GM21423 (cell line): Measurements from ENCODE around the gene SRRM1.
A peak's percentile ranks its signal among the peaks of the same experiment; 100 is the strongest.

Experiments
- ATAC-seq: cut with Tn5 transposase; IDR thresholded peaks from one replicate; pipeline ENCODE4 v1.9.1; 2021; ENCODE audit warnings: mild to moderate bottlenecking, moderate library complexity; ENCODE audit not compliant: unreplicated experiment

Gene SRRM1, protein sequence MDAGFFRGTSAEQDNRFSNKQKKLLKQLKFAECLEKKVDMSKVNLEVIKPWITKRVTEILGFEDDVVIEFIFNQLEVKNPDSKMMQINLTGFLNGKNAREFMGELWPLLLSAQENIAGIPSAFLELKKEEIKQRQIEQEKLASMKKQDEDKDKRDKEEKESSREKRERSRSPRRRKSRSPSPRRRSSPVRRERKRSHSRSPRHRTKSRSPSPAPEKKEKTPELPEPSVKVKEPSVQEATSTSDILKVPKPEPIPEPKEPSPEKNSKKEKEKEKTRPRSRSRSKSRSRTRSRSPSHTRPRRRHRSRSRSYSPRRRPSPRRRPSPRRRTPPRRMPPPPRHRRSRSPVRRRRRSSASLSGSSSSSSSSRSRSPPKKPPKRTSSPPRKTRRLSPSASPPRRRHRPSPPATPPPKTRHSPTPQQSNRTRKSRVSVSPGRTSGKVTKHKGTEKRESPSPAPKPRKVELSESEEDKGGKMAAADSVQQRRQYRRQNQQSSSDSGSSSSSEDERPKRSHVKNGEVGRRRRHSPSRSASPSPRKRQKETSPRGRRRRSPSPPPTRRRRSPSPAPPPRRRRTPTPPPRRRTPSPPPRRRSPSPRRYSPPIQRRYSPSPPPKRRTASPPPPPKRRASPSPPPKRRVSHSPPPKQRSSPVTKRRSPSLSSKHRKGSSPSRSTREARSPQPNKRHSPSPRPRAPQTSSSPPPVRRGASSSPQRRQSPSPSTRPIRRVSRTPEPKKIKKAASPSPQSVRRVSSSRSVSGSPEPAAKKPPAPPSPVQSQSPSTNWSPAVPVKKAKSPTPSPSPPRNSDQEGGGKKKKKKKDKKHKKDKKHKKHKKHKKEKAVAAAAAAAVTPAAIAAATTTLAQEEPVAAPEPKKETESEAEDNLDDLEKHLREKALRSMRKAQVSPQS

GRCh38 chr1:24642481-24643362, at the start of gene SRRM1:
Gene SRRM1 (plus strand): TSS chr1:24643302. CDS start chr1:24643327, 25 bp downstream.
- ATAC-seq = peak; percentile 90

GRCh38 chr1:24594328-24594598, 48.8 kb upstream of the SRRM1 start:
- ATAC-seq = no peak

DNA sequence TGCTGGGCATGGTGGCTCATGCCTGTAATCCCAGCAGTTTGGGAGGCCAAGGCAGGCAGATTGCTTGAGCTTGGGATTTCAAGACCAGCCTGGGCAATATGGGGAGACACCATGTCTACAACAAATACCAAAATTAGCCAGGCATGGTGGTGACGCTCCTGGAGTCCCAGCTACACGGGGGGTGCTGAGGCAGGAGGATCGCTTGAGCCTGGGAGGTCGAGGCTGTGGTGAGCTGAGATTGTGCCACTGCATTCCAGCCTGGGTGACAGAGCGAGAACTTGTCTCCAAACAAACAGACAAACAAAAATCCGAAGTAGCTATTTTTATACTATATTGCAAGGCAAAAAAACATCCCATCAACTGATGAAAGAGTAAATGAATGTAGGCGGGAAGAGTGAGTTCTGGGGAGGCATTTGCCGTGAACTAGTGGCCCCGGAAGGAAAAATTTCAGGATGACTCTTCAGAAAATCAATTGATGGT, 46.7 kb upstream of the SRRM1 start:
- no peak for ATAC-seq

GRCh38 chr1:24599265-24599664, 43.8 kb upstream of the SRRM1 start:
- no peak for ATAC-seq

GRCh38 chr1:24600551-24600950, 42.6 kb upstream of the SRRM1 start:
- ATAC-seq = no peak

DNA sequence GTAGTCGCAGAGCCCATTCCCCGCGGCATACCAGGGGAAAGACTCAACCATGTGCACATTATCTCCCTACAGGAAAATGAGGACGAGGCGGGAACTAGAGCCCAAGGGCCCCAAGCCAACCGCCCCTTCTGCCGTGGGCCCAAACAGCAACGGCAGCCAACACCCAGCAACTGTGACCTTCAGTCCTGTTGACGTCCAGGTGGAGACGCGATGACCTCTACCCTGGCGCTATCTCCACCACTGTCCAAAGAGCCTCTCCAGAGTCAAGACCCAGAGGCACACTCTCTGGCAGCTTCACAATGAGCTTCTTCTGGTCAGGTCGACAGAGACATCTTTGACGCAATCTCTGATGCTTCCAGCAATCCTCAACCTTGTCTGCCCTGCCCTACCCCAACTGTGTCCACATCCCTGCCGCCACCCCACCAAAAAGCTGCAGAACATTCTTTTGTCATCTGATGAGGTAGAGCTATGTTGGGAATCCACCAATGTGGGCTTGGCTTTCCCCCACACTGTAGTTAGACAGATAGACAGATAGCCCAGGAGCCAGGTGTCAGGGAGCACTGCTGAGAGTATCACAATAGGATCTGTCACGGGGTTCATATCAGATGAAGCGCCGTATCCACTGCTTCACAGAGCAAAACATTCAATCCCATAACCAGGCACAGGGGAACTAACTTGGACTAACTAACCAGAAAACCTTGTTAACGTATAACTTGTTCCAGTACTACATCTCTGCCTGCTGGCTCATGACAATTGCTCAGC, 37.4 kb upstream of the SRRM1 start:
- ATAC-seq = no peak

DNA sequence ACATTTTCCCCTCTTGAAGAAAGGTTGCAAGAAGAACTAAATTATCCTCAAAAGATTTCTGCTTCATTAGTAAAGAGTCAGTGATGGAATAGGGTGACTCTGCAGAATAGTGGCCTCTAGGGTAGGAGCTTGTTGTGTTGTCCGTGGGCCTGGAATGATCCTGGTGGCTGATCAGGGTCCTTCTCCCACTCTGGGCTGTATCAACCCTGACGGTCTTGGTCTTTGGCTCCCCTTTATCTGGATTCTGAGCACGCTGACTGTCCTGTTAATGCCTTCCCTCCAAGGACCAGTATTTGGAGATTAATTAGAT, 36.9 kb upstream of the SRRM1 start:
- ATAC-seq = no peak

DNA sequence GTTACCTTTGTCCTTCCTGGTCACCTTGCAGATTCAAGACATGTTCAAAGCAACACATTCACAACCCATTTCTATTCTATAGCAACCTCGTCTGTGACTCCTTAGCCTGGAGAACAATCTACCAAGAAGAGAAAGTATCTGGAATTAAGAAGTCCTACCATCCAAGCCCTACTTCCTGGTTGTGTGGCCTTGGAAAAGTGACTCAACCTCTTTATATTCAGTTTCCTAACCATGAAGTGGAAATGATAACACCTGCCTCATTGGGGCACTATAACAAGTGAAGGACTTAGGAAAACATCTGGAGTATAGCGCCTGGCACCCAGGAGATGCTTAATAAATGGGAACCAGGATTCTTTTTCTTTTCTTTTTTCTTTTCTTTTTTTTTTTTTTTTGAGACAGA, 36.5 kb upstream of the SRRM1 start:
- ATAC-seq = no peak

- ATAC-seq = no peak
Measured at GRCh38 chr1:24609949-24610517, 33.1 kb upstream of the SRRM1 start.

GRCh38 chr1:24619376-24619775, 23.7 kb upstream of the SRRM1 start:
- ATAC-seq = no peak

- ATAC-seq = no peak
Measured at GRCh38 chr1:24620678-24621077, 22.4 kb upstream of the SRRM1 start.

GRCh38 chr1:24621121-24621520, 22.0 kb upstream of the SRRM1 start:
- no peak for ATAC-seq

- ATAC-seq = no peak
Measured at GRCh38 chr1:24622218-24622617, 20.9 kb upstream of the SRRM1 start.

- ATAC-seq = no peak
Measured at GRCh38 chr1:24632832-24633175, 10.3 kb upstream of the SRRM1 start.

DNA sequence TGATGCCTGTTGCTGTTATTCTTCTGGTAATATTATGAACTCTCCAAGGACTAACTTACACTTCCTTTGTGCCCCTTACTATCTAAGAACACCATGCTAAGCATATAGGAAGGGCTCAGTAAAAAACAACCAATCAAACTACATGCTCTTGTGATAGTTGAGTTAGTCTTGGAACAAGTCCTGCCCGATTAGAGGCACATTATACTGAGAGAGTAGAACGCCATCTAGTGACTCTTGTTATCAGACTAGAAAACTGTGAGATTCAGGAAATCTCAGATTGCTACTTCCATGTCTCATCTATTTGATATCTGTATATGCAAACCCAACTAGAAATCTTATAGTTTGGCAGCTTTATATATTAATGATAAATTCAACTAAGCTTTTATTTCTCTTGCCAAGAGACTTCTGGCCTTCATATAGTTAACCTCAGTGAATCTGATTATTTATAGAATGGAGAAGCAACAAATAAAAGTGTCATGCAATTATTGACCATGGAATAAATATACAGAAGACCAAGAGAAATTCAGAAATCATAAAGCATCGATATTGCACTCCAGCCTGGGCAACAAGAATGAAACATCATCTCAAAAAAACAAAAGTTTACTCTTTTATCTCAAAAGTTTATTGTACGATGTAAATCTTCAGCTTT, 7.8 kb upstream of the SRRM1 start:
- ATAC-seq = no peak

- ATAC-seq = no peak
Measured at GRCh38 chr1:24636661-24637357, 6.3 kb upstream of the SRRM1 start.

GRCh38 chr1:24639094-24639493, 4.0 kb upstream of the SRRM1 start:
- ATAC-seq = no peak

DNA sequence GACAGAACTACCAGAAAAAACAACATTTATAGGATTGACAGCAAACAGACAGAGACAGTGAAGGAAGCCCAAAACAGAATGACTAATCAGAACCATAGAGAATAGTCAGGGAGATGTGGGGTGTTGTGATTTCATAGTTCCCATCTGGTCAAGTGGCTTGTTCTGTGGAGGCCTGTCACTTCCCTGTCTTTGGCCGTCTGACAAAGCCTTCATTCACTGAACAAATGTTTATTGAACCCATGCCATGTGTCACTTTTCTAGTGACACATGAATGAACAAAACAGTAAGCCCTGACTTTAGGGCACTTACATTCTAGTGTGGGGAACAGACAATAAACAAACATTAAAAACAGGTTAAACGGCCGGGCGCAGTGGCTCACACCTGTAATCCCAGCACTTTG, 3.2 kb upstream of the SRRM1 start:
- no peak for ATAC-seq

DNA sequence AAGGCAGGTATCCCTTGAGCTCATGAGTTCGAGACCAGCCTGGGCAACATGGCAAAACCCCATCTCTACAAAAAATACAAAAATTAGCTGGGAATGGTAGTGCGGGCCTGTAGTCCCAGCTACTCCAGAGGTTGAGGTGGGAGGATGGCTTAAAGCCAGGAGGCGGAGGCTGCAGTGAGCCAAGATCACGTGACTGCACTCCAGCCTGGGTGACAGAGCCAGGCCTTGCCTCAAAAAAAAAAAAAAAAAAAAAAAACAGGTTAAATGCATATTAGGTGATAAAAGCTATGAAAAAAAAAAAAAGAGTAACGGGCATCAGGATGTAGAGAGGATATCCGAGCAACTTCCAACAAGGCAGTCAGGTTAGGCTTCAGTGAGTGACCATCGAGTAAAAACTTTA, 2.8 kb upstream of the SRRM1 start:
- ATAC-seq = no peak
